B cell (primary cell): ENCODE measurements around the gene PLEKHO2. TPM values are rescaled to one million over a fixed set of nuclear protein-coding genes. Genes with fewer than 3 reads are reported as not detected.

Source experiments
- ATAC-seq: fragments of 200-7000 bp; cut with Tn5 transposase; one replicate; pipeline ENCODE4 v1.10.0; 2021; ENCODE audit warnings: low read depth, mild to moderate bottlenecking, moderate number of reproducible peaks, moderate library complexity
- CTCF ChIA-PET: fragments of 350-600 bp; sonication (Branson Sonifier 250); formaldehyde crosslinking; loops from one replicate; lab custom pipeline; 2021; ENCODE audit warnings: antibody characterized with exemption, inconsistent platforms; lab: Charles Lee
- POLR2A ChIA-PET: fragments of 350-600 bp; sonication (Branson Sonifier 250); formaldehyde crosslinking; loops from one replicate; lab custom pipeline; 2021; ENCODE audit warnings: antibody characterized with exemption; lab: Charles Lee
- DNase-seq: peaks from one replicate; pipeline ENCODE4 v3.0.0; 2013
- H2AFZ ChIP-seq: 2 replicates; pipeline ENCODE4 v1.6.1; 2012; ENCODE audit warnings: mild to moderate bottlenecking, low read depth, low read length; ENCODE audit not compliant: insufficient read depth, poor library complexity, severe bottlenecking
- H3K27ac ChIP-seq, 2 donors: 1 replicate in 1 of 2; 2 replicates in 1 of 2; pipeline ENCODE4 v1.5.1; 2012 to 2013; ENCODE audit warnings: low read length in 2 of 2, mild to moderate bottlenecking in 2 of 2, moderate library complexity in 1 of 2
- H3K27me3 ChIP-seq, 4 experiments: fragments of 200-600 bp in 1 of 4; sonication (generic) in 1 of 4; replicated peaks in 1 of 4; 1 replicate in 2 of 4; 2 replicates in 2 of 4; pipeline versions ENCODE4 v1.6.1 to v1.7.0; 2013 to 2016; ENCODE audit warnings: low read length in 3 of 4, mild to moderate bottlenecking in 2 of 4, mixed read lengths in 1 of 4, moderate library complexity in 1 of 4; ENCODE audit not compliant: insufficient read depth in 4 of 4, control insufficient read depth in 3 of 4; ENCODE audit errors: control extremely low read depth in 1 of 4
- H3K36me3 ChIP-seq, 2 experiments: replicated peaks in 1 of 2; 1 replicate in 1 of 2; 2 replicates in 1 of 2; pipeline versions ENCODE4 v1.6.1 to v1.7.1; 2013; ENCODE audit warnings: low read length in 1 of 2; ENCODE audit not compliant: insufficient read depth in 2 of 2, control insufficient read depth in 1 of 2; ENCODE audit errors: control extremely low read depth in 1 of 2, extremely low read depth in 1 of 2
- H3K4me1 ChIP-seq, 2 donors: fragments of 200-600 bp in 1 of 2; sonication (generic) in 1 of 2; 1 replicate in 1 of 2; 2 replicates in 1 of 2; pipeline versions ENCODE4 v1.5.1 to v1.6.1; 2013 to 2017; ENCODE audit warnings: low read length in 2 of 2; ENCODE audit not compliant: control insufficient read depth in 2 of 2, insufficient read depth in 2 of 2
- H3K4me2 ChIP-seq: replicated peaks from 2 replicates; pipeline ENCODE3; 2012; ENCODE audit warnings: mild to moderate bottlenecking, low read depth, low read length; ENCODE audit not compliant: poor library complexity, severe bottlenecking
- H3K4me3 ChIP-seq, 5 experiments: fragments of 200-600 bp in 1 of 5; sonication (generic) in 1 of 5; 1 replicate in 3 of 5; 2 replicates in 2 of 5; pipeline versions ENCODE4 v1.5.1 to v1.7.0; 2011 to 2016; ENCODE audit warnings: low read length in 4 of 5, mild to moderate bottlenecking in 4 of 5, low read depth in 2 of 5, control low read depth in 1 of 5, moderate library complexity in 1 of 5; ENCODE audit not compliant: insufficient read depth in 1 of 5; ENCODE audit errors: control extremely low read depth in 1 of 5, extremely low read depth in 1 of 5
- H3K79me2 ChIP-seq: fragments of 200-600 bp; sonication (generic); one replicate; pipeline ENCODE4 v1.6.0; 2016; ENCODE audit warnings: low read length; ENCODE audit not compliant: control insufficient read depth, insufficient read depth
- H3K9ac ChIP-seq: fragments of 200-600 bp; sonication (generic); 2 replicates; pipeline ENCODE4 v1.6.1; 2017; ENCODE audit warnings: mild to moderate bottlenecking, low read length, moderate library complexity
- H3K9me3 ChIP-seq, 3 donors: one replicate each; pipeline versions ENCODE4 v1.6.1 to v1.7.1; 2013; ENCODE audit warnings: low read length in 2 of 3; ENCODE audit not compliant: control insufficient read depth in 2 of 3, insufficient read depth in 1 of 3; ENCODE audit errors: control extremely low read depth in 1 of 3
- H4K20me1 ChIP-seq: 2 replicates; pipeline ENCODE4 v1.6.0; 2012; ENCODE audit warnings: mild to moderate bottlenecking, low read length; ENCODE audit not compliant: insufficient read depth, control insufficient read depth, poor library complexity, severe bottlenecking
- H3K27ac Mint-ChIP-seq: one replicate; pipeline ENCODE4 v1.8.0; 2021; ENCODE audit warnings: mixed read lengths
- H3K27me3 Mint-ChIP-seq: one replicate; pipeline ENCODE4 v1.8.0; 2021; ENCODE audit warnings: mixed read lengths
- H3K4me1 Mint-ChIP-seq: one replicate; pipeline ENCODE4 v1.8.0; 2021; ENCODE audit warnings: mixed read lengths
- H3K4me3 Mint-ChIP-seq: one replicate; pipeline ENCODE4 v1.8.0; 2021; ENCODE audit warnings: mixed read lengths
- H3K9me3 Mint-ChIP-seq: one replicate; pipeline ENCODE4 v1.8.0; 2022; ENCODE audit warnings: mixed read lengths; ENCODE audit not compliant: insufficient read depth
- CTCF ChIP-seq: fragments of 200-600 bp; IDR thresholded peaks from one replicate; pipeline ENCODE4 v1.8.0; 2022; ENCODE audit warnings: antibody characterized with exemption, mild to moderate bottlenecking
- EZH2 ChIP-seq: IDR thresholded peaks from 2 replicates; pipeline ENCODE4 v1.6.1; 2012; ENCODE audit warnings: borderline replicate concordance, low read depth, mild to moderate bottlenecking, moderate library complexity, low read length; ENCODE audit not compliant: insufficient read depth, poor library complexity, severe bottlenecking
- WGBS: methylation state at CpG from one replicate; pipeline ENCODE4 v1.1.5; 2013; ENCODE audit warnings: missing lambda C conversion rate; ENCODE audit not compliant: insufficient coverage; 5-methylcytosine and 5-hydroxymethylcytosine counted together
- intact Hi-C: fragments of 100-400 bp; cut with micrococcal nuclease; formaldehyde crosslinking; loops from one replicate; pipeline ENCODE4 v1.10.0; 2022
- polyA plus RNA-seq: library from polyadenylated mRNA; depleted of rRNA; stranded (reverse); fragments of >200 nt; gene quantifications from 2 replicates; pipeline ENCODE4 v1.2.3, GENCODE V29; 2012
- total RNA-seq, 2 donors: library from RNA; stranded (reverse); fragments of 120-200 nt in 1 of 2; gene quantifications; 1 replicate in 1 of 2; 2 replicates in 1 of 2; pipeline versions ENCODE4 v1.2.3 to v1.2.4, GENCODE V29; 2013 to 2022

Gene PLEKHO2
- total and polyA plus RNA-seq, 2 donors (not counting 1 experiment from before 2014, with no cell fraction given) = 13.7 to 23.1 TPM

DNA sequence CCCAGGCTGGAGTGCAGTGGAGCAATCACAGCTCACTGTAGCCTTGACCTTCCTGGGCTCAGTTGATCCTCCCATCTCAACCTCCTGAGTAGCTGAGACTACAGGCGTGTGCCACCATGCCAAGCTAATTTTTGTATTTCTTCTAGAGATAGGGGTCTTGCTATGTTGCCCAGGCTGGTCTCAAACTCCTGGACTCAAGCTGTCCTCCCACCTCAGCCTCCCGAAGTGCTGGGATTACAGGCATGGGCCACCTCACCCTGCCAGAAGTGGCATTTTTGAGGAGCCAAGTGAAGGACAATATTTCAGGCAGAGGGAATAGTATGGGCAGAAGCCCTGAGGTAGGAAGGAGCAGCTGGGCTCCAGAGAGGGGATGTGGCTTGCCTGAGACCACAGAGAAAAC lies 74.7 kb downstream of the PLEKHO2 start:
- no peak overlapping the region for H3K4me3 ChIP-seq
- no peak overlapping the region for H3K9ac ChIP-seq
- H3K27ac Mint-ChIP-seq = no peak overlapping the region
- peaks cover under 1% of the 10 kb centered on the region for H3K27me3 Mint-ChIP-seq
- no peak overlapping the region for H3K4me2 ChIP-seq
- peaks cover 5% of the 10 kb centered on the region for H3K4me1 Mint-ChIP-seq
- H2AFZ ChIP-seq = no peak overlapping the region
- no peaks in the 10 kb centered on the region for H4K20me1 ChIP-seq
- H3K4me1 ChIP-seq = peaks cover 2 to 3% of the 10 kb centered on the region in 2 donors
- H3K27me3 ChIP-seq = peaks cover 0 to 8% (median 3%) of the 10 kb centered on the region in 4 experiments
- no peak overlapping the region for H3K27ac ChIP-seq
- H3K9me3 Mint-ChIP-seq = no peaks in the 10 kb centered on the region
- ATAC-seq = no peak
- no peaks in the 10 kb centered on the region for H3K9me3 ChIP-seq
- POLR2A ChIA-PET = no interaction called here
- no peaks in the 10 kb centered on the region for H3K79me2 ChIP-seq
- no peaks in the 10 kb centered on the region for H3K36me3 ChIP-seq
- DNase-seq = no peak
- WGBS = no CpG with 5 or more reads among the region's 2 CpGs
- CTCF ChIA-PET = interaction anchor here (1.2 to 1.7 kb wide), 3 partner anchors 10 to 188 kb away, joined by 3 to 6 read pairs (median 3); no protein-coding TSS in a partner anchor
- TF ChIP-seq EZH2 (no peak), CTCF (no peak)
- intact Hi-C loops = no loop called here
- H3K4me3 Mint-ChIP-seq = no peak overlapping the region

GRCh38 chr15:64917211-64917610 lies 75.5 kb downstream of the PLEKHO2 start:
- Mint-ChIP-seq H3K27ac (no peak overlapping the region), H3K27me3 (no peaks in the 10 kb centered on the region), H3K9me3 (no peaks in the 10 kb centered on the region), H3K4me3 (no peak overlapping the region), H3K4me1 (peaks cover under 1% of the 10 kb centered on the region)
- Histone ChIP-seq H3K79me2 (no peaks in the 10 kb centered on the region), H3K27ac (no peak overlapping the region), H3K4me3 (no peak overlapping the region), H3K4me1 (no peaks in the 10 kb centered on the region), H4K20me1 (no peaks in the 10 kb centered on the region), H3K27me3 (peaks cover 0 to 2% (median 0%) of the 10 kb centered on the region in 4 experiments), H3K9me3 (no peaks in the 10 kb centered on the region), H3K9ac (no peak overlapping the region), H3K36me3 (no peaks in the 10 kb centered on the region), H3K4me2 (no peak overlapping the region), H2AFZ (no peak overlapping the region)
- TF ChIP-seq EZH2 (no peak), CTCF (no peak)
- intact Hi-C loops = no loop called here
- POLR2A ChIA-PET = no interaction called here
- ATAC-seq = no peak
- CTCF ChIA-PET = interaction anchor here (1.0 kb wide), 1 partner anchor 187 kb away, joined by 3 read pairs; no protein-coding TSS in a partner anchor
- 92% methylated on average over 8 of the region's 9 CpGs for WGBS
- no peak for DNase-seq

Other genes starting within 250 kb of the PLEKHO2 start
- 0.32 and 0.47 TPM in 2 replicates for gene RBPMS2, start 66.3 kb upstream of the PLEKHO2 start, total RNA-seq
- gene RBPMS2, start 66.3 kb upstream of the PLEKHO2 start, polyA plus RNA-seq = 0.63 and 0.74 TPM in 2 replicates
- 2.0 and 2.8 TPM in 2 replicates for gene PIF1, start 16.3 kb upstream of the PLEKHO2 start, total RNA-seq
- 6.2 and 6.8 TPM in 2 replicates for gene PIF1, start 16.3 kb upstream of the PLEKHO2 start, polyA plus RNA-seq
- gene ANKDD1A, start 70.0 kb downstream of the PLEKHO2 start, total RNA-seq = 2.2 and 2.6 TPM in 2 replicates
- 1.0 and 2.7 TPM in 2 replicates for gene ANKDD1A, start 70.0 kb downstream of the PLEKHO2 start, polyA plus RNA-seq
- 94.4 and 95.5 TPM in 2 replicates for gene SPG21, start 148.0 kb downstream of the PLEKHO2 start, total RNA-seq
- 43.7 and 52.2 TPM in 2 replicates for gene SPG21, start 148.0 kb downstream of the PLEKHO2 start, polyA plus RNA-seq
- 14.3 and 15.5 TPM in 2 replicates for gene MTFMT, start 187.7 kb downstream of the PLEKHO2 start, total RNA-seq
- gene MTFMT, start 187.7 kb downstream of the PLEKHO2 start, polyA plus RNA-seq = 7.9 and 10.0 TPM in 2 replicates
- not detected in 2 replicates for gene SLC51B, start 203.5 kb downstream of the PLEKHO2 start, total RNA-seq
- not detected in 2 replicates for gene SLC51B, start 203.5 kb downstream of the PLEKHO2 start, polyA plus RNA-seq
- gene RASL12, start 226.1 kb downstream of the PLEKHO2 start, total RNA-seq = not detected in 2 replicates
- gene RASL12, start 226.1 kb downstream of the PLEKHO2 start, polyA plus RNA-seq = not detected in 2 replicates
- gene KBTBD13, start 234.8 kb downstream of the PLEKHO2 start, total RNA-seq = not detected in 2 replicates
- gene KBTBD13, start 234.8 kb downstream of the PLEKHO2 start, polyA plus RNA-seq = not detected in 2 replicates